ENCODE results near the gene LRP1. TPM values are rescaled to one million over a fixed set of nuclear protein-coding genes. Genes with fewer than 3 reads are reported as not detected.
A peak's percentile ranks its signal among the peaks of the same experiment; 100 is the strongest.

Gene LRP1
- total RNA-seq, 1 donor from 2014 or later, result 369 TPM

- Mint-ChIP-seq H3K36me3 (ENCODE audit: low read depth, unreplicated experiment) (peaks cover 20% of the 10 kb centered on the region), H3K27ac (ENCODE audit: unreplicated experiment) (peak overlapping the region; percentile 80), H3K27me3 (ENCODE audit: low read depth, unreplicated experiment) (no peaks in the 10 kb centered on the region), H3K4me3 (ENCODE audit: unreplicated experiment) (peak overlapping the region; percentile 80), H3K9me3 (ENCODE audit: unreplicated experiment) (no peaks in the 10 kb centered on the region), H3K4me1 (ENCODE audit: low read depth, unreplicated experiment) (peaks cover 45% of the 10 kb centered on the region)
- H3K4me2 ChIP-seq (ENCODE audit: low read length), result peak overlapping the region; percentile 99
- peaks cover 59% of the 10 kb centered on the region for H4K20me1 ChIP-seq (ENCODE audit: insufficient read depth, low read length)
- H3K27me3 ChIP-seq (ENCODE audit: insufficient read depth, low read length), result no peaks in the 10 kb centered on the region
- no peak overlapping the region for H3K27ac ChIP-seq (ENCODE audit: low read depth, low read length)
- TF ChIP-seq EZH2 (IDR thresholded peaks at IDR 0.05; ENCODE audit: insufficient read depth, low read length) (no peak), CTCF (IDR thresholded peaks at IDR 0.05; ENCODE audit: insufficient read depth, low read depth, low read length) (no peak)
- no peak overlapping the region for H2AFZ ChIP-seq (ENCODE audit: low read depth, low read length)
- FAIRE-seq, result no peak
- H3K36me3 ChIP-seq (ENCODE audit: insufficient read depth, low read length), result peaks cover 28% of the 10 kb centered on the region
- peak overlapping the region; percentile 33 for H3K9ac ChIP-seq (ENCODE audit: low read length)
- no peak overlapping the region for H3K4me3 ChIP-seq (ENCODE audit: insufficient read depth, low read depth, low read length)
- no peak for DNase-seq (ENCODE audit: low read depth)
- H3K9me3 ChIP-seq (ENCODE audit: insufficient read depth, low read depth, low read length), result no peaks in the 10 kb centered on the region
- H3K79me2 ChIP-seq (ENCODE audit: insufficient read depth, low read length), result peaks cover 54% of the 10 kb centered on the region
- peaks cover 56% of the 10 kb centered on the region for H3K4me1 ChIP-seq (ENCODE audit: insufficient read depth, low read length)
Observed at GRCh38 chr12:57092529-57092862, 35.8 kb upstream of the LRP1 start.

GRCh38 chr12:57092876-57093414 is 35.3 kb upstream of the LRP1 start:
- Histone ChIP-seq H3K4me2 (ENCODE audit: low read length) (peak overlapping the region; percentile 99), H3K27ac (ENCODE audit: low read depth, low read length) (peak overlapping the region; percentile 66), H2AFZ (ENCODE audit: low read depth, low read length) (no peak overlapping the region), H4K20me1 (ENCODE audit: insufficient read depth, low read length) (peaks cover 59% of the 10 kb centered on the region), H3K79me2 (ENCODE audit: insufficient read depth, low read length) (peaks cover 54% of the 10 kb centered on the region), H3K9ac (ENCODE audit: low read length) (peak overlapping the region; percentile 33), H3K4me3 (ENCODE audit: insufficient read depth, low read depth, low read length) (no peak overlapping the region), H3K36me3 (ENCODE audit: insufficient read depth, low read length) (peaks cover 28% of the 10 kb centered on the region), H3K4me1 (ENCODE audit: insufficient read depth, low read length) (peaks cover 54% of the 10 kb centered on the region), H3K27me3 (ENCODE audit: insufficient read depth, low read length) (no peaks in the 10 kb centered on the region), H3K9me3 (ENCODE audit: insufficient read depth, low read depth, low read length) (no peaks in the 10 kb centered on the region)
- H3K4me3 Mint-ChIP-seq (ENCODE audit: unreplicated experiment), result peak overlapping the region; percentile 80
- H3K9me3 Mint-ChIP-seq (ENCODE audit: unreplicated experiment), result no peaks in the 10 kb centered on the region
- DNase-seq (ENCODE audit: low read depth) (no peak), FAIRE-seq (no peak)
- H3K27me3 Mint-ChIP-seq (ENCODE audit: low read depth, unreplicated experiment), result no peaks in the 10 kb centered on the region
- peaks cover 45% of the 10 kb centered on the region for H3K4me1 Mint-ChIP-seq (ENCODE audit: low read depth, unreplicated experiment)
- peak overlapping the region; percentile 80 for H3K27ac Mint-ChIP-seq (ENCODE audit: unreplicated experiment)
- TF ChIP-seq CTCF (IDR thresholded peaks at IDR 0.05; ENCODE audit: insufficient read depth, low read depth, low read length), result no peak
- no peak for TF ChIP-seq EZH2 (IDR thresholded peaks at IDR 0.05; ENCODE audit: insufficient read depth, low read length)
- peaks cover 20% of the 10 kb centered on the region for H3K36me3 Mint-ChIP-seq (ENCODE audit: low read depth, unreplicated experiment)

- H3K4me3 Mint-ChIP-seq (ENCODE audit: unreplicated experiment), result peak overlapping the region; percentile 79
- Histone ChIP-seq H3K36me3 (ENCODE audit: insufficient read depth, low read length) (peaks cover 28% of the 10 kb centered on the region), H3K4me3 (ENCODE audit: insufficient read depth, low read depth, low read length) (no peak overlapping the region), H3K4me2 (ENCODE audit: low read length) (peak overlapping the region; percentile 85), H3K27ac (ENCODE audit: low read depth, low read length) (peak overlapping the region; percentile 76), H3K9ac (ENCODE audit: low read length) (peak overlapping the region; percentile 77), H3K4me1 (ENCODE audit: insufficient read depth, low read length) (peaks cover 48% of the 10 kb centered on the region), H3K27me3 (ENCODE audit: insufficient read depth, low read length) (no peaks in the 10 kb centered on the region), H3K9me3 (ENCODE audit: insufficient read depth, low read depth, low read length) (no peaks in the 10 kb centered on the region), H3K79me2 (ENCODE audit: insufficient read depth, low read length) (peaks cover 54% of the 10 kb centered on the region), H4K20me1 (ENCODE audit: insufficient read depth, low read length) (peaks cover 59% of the 10 kb centered on the region), H2AFZ (ENCODE audit: low read depth, low read length) (no peak overlapping the region)
- H3K27ac Mint-ChIP-seq (ENCODE audit: unreplicated experiment), result no peak overlapping the region
- TF ChIP-seq EZH2 (IDR thresholded peaks at IDR 0.05; ENCODE audit: insufficient read depth, low read length) (no peak), CTCF (IDR thresholded peaks at IDR 0.05; ENCODE audit: insufficient read depth, low read depth, low read length) (peak; percentile 23)
- FAIRE-seq (no peak), DNase-seq (ENCODE audit: low read depth) (peak; percentile 77)
- no peaks in the 10 kb centered on the region for H3K27me3 Mint-ChIP-seq (ENCODE audit: low read depth, unreplicated experiment)
- no peaks in the 10 kb centered on the region for H3K9me3 Mint-ChIP-seq (ENCODE audit: unreplicated experiment)
- peaks cover 45% of the 10 kb centered on the region for H3K4me1 Mint-ChIP-seq (ENCODE audit: low read depth, unreplicated experiment)
- H3K36me3 Mint-ChIP-seq (ENCODE audit: low read depth, unreplicated experiment), result peaks cover 20% of the 10 kb centered on the region
Observed at GRCh38 chr12:57093415-57094207, 34.7 kb upstream of the LRP1 start.

Data from astrocyte (in vitro differentiated cells and primary cell).